HEK293 (cell line): ENCODE results near the gene HMGXB3.

Source experiments
- BCL11A ChIP-seq: fragments of 450-650 bp; formaldehyde crosslinking; IDR thresholded peaks from 2 replicates; pipeline ENCODE4 v1.5.1; 2016; ENCODE audit warnings: low read depth, missing biosample characterization, missing genetic modification characterization
- GLIS1 ChIP-seq: fragments of 450-650 bp; formaldehyde crosslinking; IDR thresholded peaks from 2 replicates; pipeline ENCODE4 v1.5.1; 2016; ENCODE audit warnings: missing biosample characterization, missing genetic modification characterization
- HOXD13 ChIP-seq: sonication (generic); formaldehyde crosslinking; IDR thresholded peaks from 2 replicates; pipeline ENCODE4 v1.8.0; 2022; ENCODE audit warnings: missing genetic modification reagents, borderline replicate concordance
- KLF16 ChIP-seq: fragments of 450-650 bp; formaldehyde crosslinking; IDR thresholded peaks from 2 replicates; pipeline ENCODE4 v1.5.1; 2017; ENCODE audit warnings: missing biosample characterization, missing genetic modification characterization
- KLF9 ChIP-seq: fragments of 450-650 bp; formaldehyde crosslinking; IDR thresholded peaks from 2 replicates; pipeline ENCODE4 v1.5.1; 2016; ENCODE audit warnings: missing biosample characterization, missing genetic modification characterization, low read depth
- MYNN ChIP-seq: fragments of 450-650 bp; formaldehyde crosslinking; IDR thresholded peaks from 2 replicates; pipeline ENCODE4 v1.5.1; 2016; ENCODE audit warnings: missing biosample characterization, missing genetic modification characterization, borderline replicate concordance
- SALL2 ChIP-seq: fragments of 450-650 bp; formaldehyde crosslinking; IDR thresholded peaks from 2 replicates; pipeline ENCODE4 v1.5.0; 2017; ENCODE audit warnings: missing biosample characterization, mild to moderate bottlenecking, missing genetic modification characterization, borderline replicate concordance
- SETDB1 ChIP-seq: IDR thresholded peaks from one replicate; pipeline ENCODE4 v1.6.1; 2017; ENCODE audit warnings: mild to moderate bottlenecking, low read length, moderate library complexity, mixed read lengths; ENCODE audit not compliant: insufficient read length
- ZEB2 ChIP-seq: fragments of 450-650 bp; formaldehyde crosslinking; IDR thresholded peaks from 2 replicates; pipeline ENCODE4 v1.5.1; 2016; ENCODE audit warnings: missing biosample characterization, missing genetic modification characterization
- ZNF24 ChIP-seq: fragments of 450-650 bp; formaldehyde crosslinking; IDR thresholded peaks from 2 replicates; pipeline ENCODE4 v1.5.1; 2016; ENCODE audit warnings: missing biosample characterization, missing genetic modification characterization
- ZNF302 ChIP-seq: fragments of 450-650 bp; formaldehyde crosslinking; IDR thresholded peaks from 2 replicates; pipeline ENCODE4 v1.5.1; 2016; ENCODE audit warnings: missing biosample characterization, missing genetic modification characterization, low read depth
- ZNF391 ChIP-seq: fragments of 450-650 bp; formaldehyde crosslinking; IDR thresholded peaks from 2 replicates; pipeline ENCODE4 v1.5.1; 2016; ENCODE audit warnings: low read depth, missing biosample characterization, missing genetic modification characterization, borderline replicate concordance
- ZNF664 ChIP-seq: fragments of 450-650 bp; formaldehyde crosslinking; IDR thresholded peaks from 2 replicates; pipeline ENCODE4 v1.5.1; 2016; ENCODE audit warnings: missing biosample characterization, missing genetic modification characterization
- ZNF747 ChIP-seq: fragments of 450-650 bp; formaldehyde crosslinking; IDR thresholded peaks from 2 replicates; pipeline ENCODE4 v1.5.1; 2016; ENCODE audit warnings: missing biosample characterization, missing genetic modification characterization
- ZNF830 ChIP-seq: fragments of 450-650 bp; IDR thresholded peaks from 2 replicates; pipeline ENCODE4 v1.5.0; 2018; ENCODE audit warnings: missing biosample characterization, missing genetic modification characterization, low read depth, mild to moderate bottlenecking, moderate library complexity
- ZSCAN23 ChIP-seq: fragments of 450-650 bp; formaldehyde crosslinking; IDR thresholded peaks from 2 replicates; pipeline ENCODE4 v1.5.1; 2016; ENCODE audit warnings: missing biosample characterization, missing genetic modification characterization
- TF ChIP-seq, protein P1 (sequence below): fragments of 450-650 bp; formaldehyde crosslinking; optimal IDR thresholded peaks from 2 replicates; pipeline ENCODE3; 2016; ENCODE audit warnings: missing biosample characterization, mild to moderate bottlenecking, missing genetic modification characterization
- TF ChIP-seq, protein P2 (sequence below): fragments of 450-650 bp; formaldehyde crosslinking; IDR thresholded peaks from 2 replicates; pipeline ENCODE4 v1.5.1; 2016; ENCODE audit warnings: missing biosample characterization, missing genetic modification characterization
- TF ChIP-seq, protein P3 (sequence below): fragments of 450-650 bp; formaldehyde crosslinking; IDR thresholded peaks from 2 replicates; pipeline ENCODE4 v1.5.1; 2016; ENCODE audit warnings: missing biosample characterization, missing genetic modification characterization, borderline replicate concordance
- TF ChIP-seq, protein P4 (sequence below): fragments of 450-650 bp; formaldehyde crosslinking; conservative IDR thresholded peaks from 2 replicates; pipeline ENCODE4 v1.5.1; 2016; ENCODE audit warnings: low read depth, missing biosample characterization, missing genetic modification characterization
- TF ChIP-seq, protein P5 (sequence below): fragments of 450-650 bp; formaldehyde crosslinking; IDR thresholded peaks from 2 replicates; pipeline ENCODE4 v1.5.0; 2017; ENCODE audit warnings: missing biosample characterization, missing genetic modification characterization, borderline replicate concordance

HMGXB3 gene

DNA sequence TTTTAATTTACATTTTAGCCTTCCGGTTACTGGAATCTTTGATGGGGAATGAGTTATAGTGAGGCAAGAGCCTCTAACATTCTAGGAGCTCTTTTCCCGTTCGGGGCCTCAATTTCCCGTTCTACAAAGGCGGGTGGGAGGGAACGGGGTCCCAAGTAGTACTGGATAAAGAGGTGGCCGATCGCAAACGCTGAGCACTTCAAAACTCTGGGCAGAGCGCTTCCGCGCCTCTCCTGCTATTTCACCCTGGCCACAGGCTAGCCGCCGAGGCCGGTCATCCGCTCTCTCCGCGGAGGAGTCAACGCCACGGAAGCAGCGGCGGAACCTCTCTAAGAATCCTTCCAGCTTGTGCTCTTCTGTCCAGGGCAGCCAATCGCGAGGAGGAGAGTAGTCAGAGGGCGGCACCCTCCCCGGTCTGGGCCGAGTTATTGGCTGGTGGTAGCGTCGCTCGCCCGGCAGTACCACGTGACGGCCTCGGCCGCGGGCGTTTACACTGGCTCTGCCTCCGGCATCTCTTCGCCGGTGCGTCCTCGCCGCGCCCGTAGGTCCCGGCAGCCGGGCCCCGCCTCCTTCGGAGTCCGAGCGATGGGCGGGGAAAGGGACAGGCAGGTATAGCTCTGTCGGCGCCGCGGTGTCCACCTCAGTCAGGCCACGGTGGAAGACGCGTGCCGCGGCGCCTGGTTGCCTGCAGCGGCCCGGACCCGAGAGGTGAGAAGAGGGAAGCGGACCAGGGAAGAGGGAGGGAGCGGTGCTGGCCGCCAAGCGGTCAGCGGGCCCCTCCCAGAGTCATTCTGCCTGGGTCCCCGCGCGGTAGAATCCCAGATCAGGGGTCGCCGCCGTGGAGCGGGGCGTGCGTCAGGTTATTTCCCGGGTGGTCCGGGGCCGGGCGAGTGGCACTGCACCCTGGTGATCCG lies 40.0 kb upstream of the HMGXB3 start, which contains the start of gene SLC26A2 (continued):
- TF ChIP-seq, protein P1, sequence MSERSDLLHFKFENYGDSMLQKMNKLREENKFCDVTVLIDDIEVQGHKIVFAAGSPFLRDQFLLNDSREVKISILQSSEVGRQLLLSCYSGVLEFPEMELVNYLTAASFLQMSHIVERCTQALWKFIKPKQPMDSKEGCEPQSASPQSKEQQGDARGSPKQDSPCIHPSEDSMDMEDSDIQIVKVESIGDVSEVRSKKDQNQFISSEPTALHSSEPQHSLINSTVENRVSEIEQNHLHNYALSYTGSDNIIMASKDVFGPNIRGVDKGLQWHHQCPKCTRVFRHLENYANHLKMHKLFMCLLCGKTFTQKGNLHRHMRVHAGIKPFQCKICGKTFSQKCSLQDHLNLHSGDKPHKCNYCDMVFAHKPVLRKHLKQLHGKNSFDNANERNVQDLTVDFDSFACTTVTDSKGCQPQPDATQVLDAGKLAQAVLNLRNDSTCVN: peak; percentile 77
- TF ChIP-seq GLIS1 (tag by site-specific recombination) (peak; percentile 48; the same call in 1 of the 2 replicates), ZNF24 (tag by site-specific recombination) (no peak), SALL2 (tag by site-specific recombination) (no peak), ZNF391 (tag by site-specific recombination) (no peak), KLF9 (tag by site-specific recombination) (peak; percentile 82), ZNF302 (tag by site-specific recombination) (no peak), KLF16 (no peak), MYNN (tag by site-specific recombination) (no peak; the same call in 1 of the 2 replicates), HOXD13 (CRISPR knock-in tag) (no peak), ZNF830 (no peak), BCL11A (tag by site-specific recombination) (peak; percentile 60; the same call in 1 of the 2 replicates), ZNF664 (tag by site-specific recombination) (no peak), ZEB2 (tag by site-specific recombination) (peak; percentile 94), ZNF747 (tag by site-specific recombination) (no peak), ZSCAN23 (tag by site-specific recombination) (no peak), SETDB1 (no peak)
- TF ChIP-seq, protein P2, sequence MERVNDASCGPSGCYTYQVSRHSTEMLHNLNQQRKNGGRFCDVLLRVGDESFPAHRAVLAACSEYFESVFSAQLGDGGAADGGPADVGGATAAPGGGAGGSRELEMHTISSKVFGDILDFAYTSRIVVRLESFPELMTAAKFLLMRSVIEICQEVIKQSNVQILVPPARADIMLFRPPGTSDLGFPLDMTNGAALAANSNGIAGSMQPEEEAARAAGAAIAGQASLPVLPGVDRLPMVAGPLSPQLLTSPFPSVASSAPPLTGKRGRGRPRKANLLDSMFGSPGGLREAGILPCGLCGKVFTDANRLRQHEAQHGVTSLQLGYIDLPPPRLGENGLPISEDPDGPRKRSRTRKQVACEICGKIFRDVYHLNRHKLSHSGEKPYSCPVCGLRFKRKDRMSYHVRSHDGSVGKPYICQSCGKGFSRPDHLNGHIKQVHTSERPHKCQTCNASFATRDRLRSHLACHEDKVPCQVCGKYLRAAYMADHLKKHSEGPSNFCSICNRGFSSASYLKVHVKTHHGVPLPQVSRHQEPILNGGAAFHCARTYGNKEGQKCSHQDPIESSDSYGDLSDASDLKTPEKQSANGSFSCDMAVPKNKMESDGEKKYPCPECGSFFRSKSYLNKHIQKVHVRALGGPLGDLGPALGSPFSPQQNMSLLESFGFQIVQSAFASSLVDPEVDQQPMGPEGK: peak; percentile 69
- TF ChIP-seq, protein P3, sequence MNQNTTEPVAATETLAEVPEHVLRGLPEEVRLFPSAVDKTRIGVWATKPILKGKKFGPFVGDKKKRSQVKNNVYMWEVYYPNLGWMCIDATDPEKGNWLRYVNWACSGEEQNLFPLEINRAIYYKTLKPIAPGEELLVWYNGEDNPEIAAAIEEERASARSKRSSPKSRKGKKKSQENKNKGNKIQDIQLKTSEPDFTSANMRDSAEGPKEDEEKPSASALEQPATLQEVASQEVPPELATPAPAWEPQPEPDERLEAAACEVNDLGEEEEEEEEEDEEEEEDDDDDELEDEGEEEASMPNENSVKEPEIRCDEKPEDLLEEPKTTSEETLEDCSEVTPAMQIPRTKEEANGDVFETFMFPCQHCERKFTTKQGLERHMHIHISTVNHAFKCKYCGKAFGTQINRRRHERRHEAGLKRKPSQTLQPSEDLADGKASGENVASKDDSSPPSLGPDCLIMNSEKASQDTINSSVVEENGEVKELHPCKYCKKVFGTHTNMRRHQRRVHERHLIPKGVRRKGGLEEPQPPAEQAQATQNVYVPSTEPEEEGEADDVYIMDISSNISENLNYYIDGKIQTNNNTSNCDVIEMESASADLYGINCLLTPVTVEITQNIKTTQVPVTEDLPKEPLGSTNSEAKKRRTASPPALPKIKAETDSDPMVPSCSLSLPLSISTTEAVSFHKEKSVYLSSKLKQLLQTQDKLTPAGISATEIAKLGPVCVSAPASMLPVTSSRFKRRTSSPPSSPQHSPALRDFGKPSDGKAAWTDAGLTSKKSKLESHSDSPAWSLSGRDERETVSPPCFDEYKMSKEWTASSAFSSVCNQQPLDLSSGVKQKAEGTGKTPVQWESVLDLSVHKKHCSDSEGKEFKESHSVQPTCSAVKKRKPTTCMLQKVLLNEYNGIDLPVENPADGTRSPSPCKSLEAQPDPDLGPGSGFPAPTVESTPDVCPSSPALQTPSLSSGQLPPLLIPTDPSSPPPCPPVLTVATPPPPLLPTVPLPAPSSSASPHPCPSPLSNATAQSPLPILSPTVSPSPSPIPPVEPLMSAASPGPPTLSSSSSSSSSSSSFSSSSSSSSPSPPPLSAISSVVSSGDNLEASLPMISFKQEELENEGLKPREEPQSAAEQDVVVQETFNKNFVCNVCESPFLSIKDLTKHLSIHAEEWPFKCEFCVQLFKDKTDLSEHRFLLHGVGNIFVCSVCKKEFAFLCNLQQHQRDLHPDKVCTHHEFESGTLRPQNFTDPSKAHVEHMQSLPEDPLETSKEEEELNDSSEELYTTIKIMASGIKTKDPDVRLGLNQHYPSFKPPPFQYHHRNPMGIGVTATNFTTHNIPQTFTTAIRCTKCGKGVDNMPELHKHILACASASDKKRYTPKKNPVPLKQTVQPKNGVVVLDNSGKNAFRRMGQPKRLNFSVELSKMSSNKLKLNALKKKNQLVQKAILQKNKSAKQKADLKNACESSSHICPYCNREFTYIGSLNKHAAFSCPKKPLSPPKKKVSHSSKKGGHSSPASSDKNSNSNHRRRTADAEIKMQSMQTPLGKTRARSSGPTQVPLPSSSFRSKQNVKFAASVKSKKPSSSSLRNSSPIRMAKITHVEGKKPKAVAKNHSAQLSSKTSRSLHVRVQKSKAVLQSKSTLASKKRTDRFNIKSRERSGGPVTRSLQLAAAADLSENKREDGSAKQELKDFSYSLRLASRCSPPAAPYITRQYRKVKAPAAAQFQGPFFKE (tag by site-specific recombination): peak; percentile 59; the same call in 1 of the 2 replicates
- TF ChIP-seq, protein P4, sequence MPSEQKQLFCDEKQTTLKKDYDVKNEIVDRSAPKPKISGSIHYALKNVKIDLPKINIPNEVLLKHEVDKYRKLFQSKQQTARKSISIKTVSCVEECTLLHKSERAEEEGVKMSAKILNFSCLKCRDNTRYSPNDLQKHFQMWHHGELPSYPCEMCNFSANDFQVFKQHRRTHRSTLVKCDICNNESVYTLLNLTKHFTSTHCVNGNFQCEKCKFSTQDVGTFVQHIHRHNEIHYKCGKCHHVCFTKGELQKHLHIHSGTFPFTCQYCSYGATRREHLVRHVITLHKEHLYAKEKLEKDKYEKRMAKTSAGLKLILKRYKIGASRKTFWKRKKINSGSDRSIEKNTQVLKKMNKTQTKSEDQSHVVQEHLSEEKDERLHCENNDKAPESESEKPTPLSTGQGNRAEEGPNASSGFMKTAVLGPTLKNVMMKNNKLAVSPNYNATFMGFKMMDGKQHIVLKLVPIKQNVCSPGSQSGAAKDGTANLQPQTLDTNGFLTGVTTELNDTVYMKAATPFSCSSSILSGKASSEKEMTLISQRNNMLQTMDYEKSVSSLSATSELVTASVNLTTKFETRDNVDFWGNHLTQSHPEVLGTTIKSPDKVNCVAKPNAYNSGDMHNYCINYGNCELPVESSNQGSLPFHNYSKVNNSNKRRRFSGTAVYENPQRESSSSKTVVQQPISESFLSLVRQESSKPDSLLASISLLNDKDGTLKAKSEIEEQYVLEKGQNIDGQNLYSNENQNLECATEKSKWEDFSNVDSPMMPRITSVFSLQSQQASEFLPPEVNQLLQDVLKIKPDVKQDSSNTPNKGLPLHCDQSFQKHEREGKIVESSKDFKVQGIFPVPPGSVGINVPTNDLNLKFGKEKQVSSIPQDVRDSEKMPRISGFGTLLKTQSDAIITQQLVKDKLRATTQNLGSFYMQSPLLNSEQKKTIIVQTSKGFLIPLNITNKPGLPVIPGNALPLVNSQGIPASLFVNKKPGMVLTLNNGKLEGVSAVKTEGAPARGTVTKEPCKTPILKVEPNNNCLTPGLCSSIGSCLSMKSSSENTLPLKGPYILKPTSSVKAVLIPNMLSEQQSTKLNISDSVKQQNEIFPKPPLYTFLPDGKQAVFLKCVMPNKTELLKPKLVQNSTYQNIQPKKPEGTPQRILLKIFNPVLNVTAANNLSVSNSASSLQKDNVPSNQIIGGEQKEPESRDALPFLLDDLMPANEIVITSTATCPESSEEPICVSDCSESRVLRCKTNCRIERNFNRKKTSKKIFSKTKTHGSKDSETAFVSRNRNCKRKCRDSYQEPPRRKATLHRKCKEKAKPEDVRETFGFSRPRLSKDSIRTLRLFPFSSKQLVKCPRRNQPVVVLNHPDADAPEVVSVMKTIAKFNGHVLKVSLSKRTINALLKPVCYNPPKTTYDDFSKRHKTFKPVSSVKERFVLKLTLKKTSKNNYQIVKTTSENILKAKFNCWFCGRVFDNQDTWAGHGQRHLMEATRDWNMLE: 0 out of 2 replicates have a peak, but pooled peaks have one; percentile 23
- TF ChIP-seq, protein P5, sequence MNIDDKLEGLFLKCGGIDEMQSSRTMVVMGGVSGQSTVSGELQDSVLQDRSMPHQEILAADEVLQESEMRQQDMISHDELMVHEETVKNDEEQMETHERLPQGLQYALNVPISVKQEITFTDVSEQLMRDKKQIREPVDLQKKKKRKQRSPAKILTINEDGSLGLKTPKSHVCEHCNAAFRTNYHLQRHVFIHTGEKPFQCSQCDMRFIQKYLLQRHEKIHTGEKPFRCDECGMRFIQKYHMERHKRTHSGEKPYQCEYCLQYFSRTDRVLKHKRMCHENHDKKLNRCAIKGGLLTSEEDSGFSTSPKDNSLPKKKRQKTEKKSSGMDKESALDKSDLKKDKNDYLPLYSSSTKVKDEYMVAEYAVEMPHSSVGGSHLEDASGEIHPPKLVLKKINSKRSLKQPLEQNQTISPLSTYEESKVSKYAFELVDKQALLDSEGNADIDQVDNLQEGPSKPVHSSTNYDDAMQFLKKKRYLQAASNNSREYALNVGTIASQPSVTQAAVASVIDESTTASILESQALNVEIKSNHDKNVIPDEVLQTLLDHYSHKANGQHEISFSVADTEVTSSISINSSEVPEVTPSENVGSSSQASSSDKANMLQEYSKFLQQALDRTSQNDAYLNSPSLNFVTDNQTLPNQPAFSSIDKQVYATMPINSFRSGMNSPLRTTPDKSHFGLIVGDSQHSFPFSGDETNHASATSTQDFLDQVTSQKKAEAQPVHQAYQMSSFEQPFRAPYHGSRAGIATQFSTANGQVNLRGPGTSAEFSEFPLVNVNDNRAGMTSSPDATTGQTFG (tag by site-specific recombination): no peak
